HEK293T (cell line): ENCODE measurements around the gene ASTN2.

ENCODE experiments used
- ELF4 ChIP-seq: fragments of 450-650 bp; IDR thresholded peaks from 2 replicates; pipeline ENCODE4 v1.6.1; 2017; ENCODE audit warnings: antibody characterized with exemption
- FOXA1 ChIP-seq: fragments of 450-650 bp; IDR thresholded peaks from 2 replicates; pipeline ENCODE4 v1.6.1; 2016; ENCODE audit warnings: mild to moderate bottlenecking
- FOXM1 ChIP-seq: fragments of 450-650 bp; IDR thresholded peaks from 2 replicates; pipeline ENCODE4 v1.6.1; 2017; ENCODE audit warnings: mild to moderate bottlenecking, borderline replicate concordance
- HDGF ChIP-seq: fragments of 450-650 bp; IDR thresholded peaks from 2 replicates; pipeline ENCODE4 v1.6.1; 2017; ENCODE audit warnings: antibody characterized with exemption, borderline replicate concordance
- L3MBTL2 ChIP-seq: fragments of 450-650 bp; conservative IDR thresholded peaks from 2 replicates; pipeline ENCODE4 v1.6.1; 2016; ENCODE audit warnings: mild to moderate bottlenecking
- NFRKB ChIP-seq: fragments of 450-650 bp; IDR thresholded peaks from 2 replicates; pipeline ENCODE4 v1.6.1; 2016; ENCODE audit warnings: mild to moderate bottlenecking, moderate library complexity
- SUZ12 ChIP-seq: fragments of 450-650 bp; IDR thresholded peaks from 2 replicates; pipeline ENCODE4 v1.6.1; 2016; ENCODE audit warnings: mild to moderate bottlenecking
- TARDBP ChIP-seq: fragments of 450-650 bp; IDR thresholded peaks from 2 replicates; pipeline ENCODE4 v1.6.1; 2016
- ZNF384 ChIP-seq: fragments of 450-650 bp; IDR thresholded peaks from 2 replicates; pipeline ENCODE4 v1.6.1; 2016

DNA sequence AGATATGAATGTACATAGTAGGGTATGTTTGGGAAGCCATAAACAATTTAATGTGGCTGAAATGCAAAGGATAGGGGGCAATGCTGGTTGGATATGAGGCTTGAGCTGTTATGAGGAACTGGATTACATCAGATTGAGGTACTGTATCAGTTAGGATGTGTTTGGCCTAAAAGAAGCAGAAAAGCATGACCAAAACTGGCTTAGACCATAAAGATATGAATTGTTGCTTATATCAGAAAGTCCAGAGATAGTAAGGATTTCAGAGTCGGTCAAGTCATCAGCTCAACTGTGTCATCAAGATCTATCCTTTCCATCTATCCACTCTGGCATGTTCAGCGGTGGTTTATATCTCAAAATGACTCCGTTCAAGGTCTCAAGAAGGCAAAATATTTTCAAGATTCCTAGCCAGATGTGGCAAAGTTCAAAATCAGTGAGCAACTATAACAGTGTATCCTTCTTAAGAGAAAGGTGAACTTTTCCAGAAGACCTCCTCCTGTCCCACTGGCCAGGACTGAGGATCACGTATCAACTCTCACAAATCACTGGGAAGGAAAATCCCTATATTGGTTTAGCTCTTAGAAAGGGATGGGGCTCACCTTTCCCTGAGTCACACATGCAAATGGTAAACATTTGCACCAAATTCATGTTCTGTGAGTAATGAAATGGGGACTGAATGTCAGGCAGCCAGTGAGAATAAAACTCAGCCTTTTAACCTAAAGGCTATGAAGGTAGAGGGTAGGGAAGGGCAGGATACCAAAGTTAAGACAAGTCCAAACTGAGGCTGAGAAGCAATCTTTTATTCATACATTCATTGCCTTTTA is 469.9 kb downstream of the ASTN2 start:
- TF ChIP-seq NFRKB (no peak), FOXM1 (no peak), FOXA1 (no peak), L3MBTL2 (no peak), ELF4 (no peak), SUZ12 (no peak), ZNF384 (no peak), TARDBP (no peak), HDGF (no peak)
